ENCODE results near the gene HOXC10.

Gene HOXC10

DNA sequence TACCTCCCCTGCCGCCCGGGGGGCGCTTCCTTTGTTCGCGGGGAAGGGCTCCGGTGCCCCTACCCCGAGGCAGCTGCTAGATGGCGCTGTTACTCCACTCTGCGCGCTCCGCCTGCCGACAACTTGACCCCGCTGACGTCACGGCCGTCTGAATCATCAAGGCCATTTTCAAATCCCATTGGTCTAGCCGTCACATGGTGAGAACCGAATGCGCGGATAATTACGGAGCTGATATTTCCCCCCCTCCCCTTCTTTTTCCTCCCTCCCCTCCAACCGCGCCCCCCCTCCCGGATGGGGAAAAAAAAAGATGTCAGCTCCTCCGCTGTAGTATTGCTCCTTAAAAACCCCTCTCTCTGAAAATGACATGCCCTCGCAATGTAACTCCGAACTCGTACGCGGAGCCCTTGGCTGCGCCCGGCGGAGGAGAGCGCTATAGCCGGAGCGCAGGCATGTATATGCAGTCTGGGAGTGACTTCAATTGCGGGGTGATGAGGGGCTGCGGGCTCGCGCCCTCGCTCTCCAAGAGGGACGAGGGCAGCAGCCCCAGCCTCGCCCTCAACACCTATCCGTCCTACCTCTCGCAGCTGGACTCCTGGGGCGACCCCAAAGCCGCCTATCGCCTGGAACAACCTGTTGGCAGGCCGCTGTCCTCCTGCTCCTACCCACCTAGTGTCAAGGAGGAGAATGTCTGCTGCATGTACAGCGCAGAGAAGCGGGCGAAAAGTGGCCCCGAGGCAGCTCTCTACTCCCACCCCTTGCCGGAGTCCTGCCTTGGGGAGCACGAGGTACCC, at the start of gene HOXC10:
HOXC10 (plus strand) TSS at position 246 of the 791 bp plus-strand sequence; CDS start at position 360, 114 bp downstream.
- DNase-seq = peak; percentile 56

DNA sequence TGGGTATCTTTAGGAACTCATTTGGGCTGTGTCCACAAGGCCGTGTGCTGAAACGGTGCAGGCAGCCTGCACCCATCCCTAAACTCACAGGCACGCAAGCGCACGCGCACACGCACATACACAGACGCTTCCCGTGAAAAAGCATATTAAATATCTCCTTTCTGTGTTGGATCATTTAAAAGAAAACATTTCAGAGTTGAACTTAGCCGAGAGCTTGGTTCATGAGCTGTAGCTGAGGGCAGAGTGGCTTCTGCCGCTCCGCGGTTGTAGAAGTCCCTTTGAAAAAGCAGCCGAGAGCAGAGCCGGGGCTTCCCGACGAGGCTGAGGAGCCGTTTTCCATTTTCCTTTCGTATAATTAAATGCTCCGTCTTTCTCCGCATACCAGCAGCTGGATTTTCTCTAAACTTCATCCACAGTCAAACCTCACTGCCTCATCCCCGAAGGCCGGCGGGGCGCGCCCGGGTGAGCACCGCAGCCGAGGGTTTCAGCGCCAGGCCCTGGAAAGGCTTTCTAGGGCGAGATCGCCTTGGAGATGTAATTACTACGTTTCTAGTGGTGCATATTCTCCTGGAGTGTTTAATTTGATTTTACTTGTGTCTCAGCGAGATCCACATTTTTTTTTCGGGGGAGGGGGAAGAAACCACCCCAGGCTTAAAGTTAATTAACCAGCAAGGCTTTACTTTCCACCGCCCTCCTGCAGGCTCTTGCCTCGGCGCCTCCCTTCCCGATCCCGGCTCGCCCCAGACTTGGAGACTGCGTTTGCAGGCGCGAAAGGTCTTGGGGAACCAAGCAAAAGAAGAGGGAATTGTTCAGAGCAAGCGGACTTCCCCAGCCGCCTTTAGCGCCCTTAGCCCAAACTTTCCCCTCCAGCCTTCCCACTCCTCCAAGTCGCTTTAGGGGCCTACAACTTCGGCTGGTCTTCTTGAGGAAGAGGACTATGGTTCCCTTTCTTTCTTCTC, 49.3 kb upstream of the HOXC10 start:
- DNase-seq = no peak

DNA sequence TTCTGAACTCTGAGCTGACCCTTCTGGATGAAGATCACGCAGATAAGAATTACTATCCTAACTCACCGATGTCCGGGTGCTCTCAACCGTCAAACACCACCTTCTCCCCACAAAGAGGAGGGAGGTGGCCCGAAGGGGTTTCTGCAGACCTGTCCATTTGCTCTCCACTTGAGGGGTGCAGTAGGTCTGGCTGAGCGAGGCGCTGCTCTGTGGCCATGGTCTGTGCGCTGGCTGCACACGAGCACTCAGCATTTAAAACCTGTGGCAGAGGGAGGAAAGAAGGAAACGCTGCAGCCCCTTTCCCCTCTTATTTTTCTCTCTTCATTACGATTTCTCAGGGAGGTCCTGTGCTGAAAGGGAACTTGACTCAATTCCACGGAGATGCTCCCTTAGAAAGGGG, 47.8 kb upstream of the HOXC10 start:
- DNase-seq = no peak

DNA sequence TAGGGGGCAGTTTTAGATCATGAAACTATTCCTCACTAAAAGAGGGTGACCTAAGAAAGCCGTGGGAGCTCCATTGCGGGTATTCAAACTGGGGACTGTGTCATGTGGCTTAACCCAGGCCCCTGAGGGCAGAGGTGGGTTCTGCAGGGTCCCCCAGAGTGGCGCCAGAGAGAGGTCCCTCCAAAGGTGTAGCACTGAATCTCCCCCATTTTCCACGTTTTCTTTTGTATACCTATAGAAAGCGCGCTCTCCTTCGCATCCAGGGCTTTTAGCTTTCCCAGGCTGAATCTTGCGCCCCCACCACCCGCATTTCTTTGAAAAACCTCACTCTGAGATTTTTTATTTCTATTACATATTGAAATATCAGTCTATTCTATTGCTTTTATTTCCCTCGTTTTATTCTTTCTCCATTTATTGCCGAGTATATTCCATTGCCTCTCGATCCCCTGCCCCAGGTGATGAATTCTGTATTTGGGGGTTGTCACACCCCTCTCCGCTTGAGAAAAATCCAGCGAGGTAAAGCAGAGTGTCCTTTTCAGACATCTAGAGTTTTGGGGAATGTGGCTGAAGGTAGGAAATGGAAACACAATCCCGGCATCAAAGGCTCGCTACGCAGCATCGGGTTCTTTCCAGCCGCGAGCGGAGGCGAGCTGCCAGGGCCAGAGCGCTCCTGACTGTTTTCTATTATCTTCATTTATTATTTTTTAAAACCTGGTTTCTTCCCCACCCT, 47.2 kb upstream of the HOXC10 start:
- no peak for DNase-seq

- no peak for DNase-seq
These were observed 46.4 kb upstream of the HOXC10 start, which contains the start of gene HOXC13 for GRCh38 chr12:53938326-53939140. Gene HOXC13 (plus strand): TSS chr12:53938831. CDS start chr12:53938907, 76 bp downstream.

DNA sequence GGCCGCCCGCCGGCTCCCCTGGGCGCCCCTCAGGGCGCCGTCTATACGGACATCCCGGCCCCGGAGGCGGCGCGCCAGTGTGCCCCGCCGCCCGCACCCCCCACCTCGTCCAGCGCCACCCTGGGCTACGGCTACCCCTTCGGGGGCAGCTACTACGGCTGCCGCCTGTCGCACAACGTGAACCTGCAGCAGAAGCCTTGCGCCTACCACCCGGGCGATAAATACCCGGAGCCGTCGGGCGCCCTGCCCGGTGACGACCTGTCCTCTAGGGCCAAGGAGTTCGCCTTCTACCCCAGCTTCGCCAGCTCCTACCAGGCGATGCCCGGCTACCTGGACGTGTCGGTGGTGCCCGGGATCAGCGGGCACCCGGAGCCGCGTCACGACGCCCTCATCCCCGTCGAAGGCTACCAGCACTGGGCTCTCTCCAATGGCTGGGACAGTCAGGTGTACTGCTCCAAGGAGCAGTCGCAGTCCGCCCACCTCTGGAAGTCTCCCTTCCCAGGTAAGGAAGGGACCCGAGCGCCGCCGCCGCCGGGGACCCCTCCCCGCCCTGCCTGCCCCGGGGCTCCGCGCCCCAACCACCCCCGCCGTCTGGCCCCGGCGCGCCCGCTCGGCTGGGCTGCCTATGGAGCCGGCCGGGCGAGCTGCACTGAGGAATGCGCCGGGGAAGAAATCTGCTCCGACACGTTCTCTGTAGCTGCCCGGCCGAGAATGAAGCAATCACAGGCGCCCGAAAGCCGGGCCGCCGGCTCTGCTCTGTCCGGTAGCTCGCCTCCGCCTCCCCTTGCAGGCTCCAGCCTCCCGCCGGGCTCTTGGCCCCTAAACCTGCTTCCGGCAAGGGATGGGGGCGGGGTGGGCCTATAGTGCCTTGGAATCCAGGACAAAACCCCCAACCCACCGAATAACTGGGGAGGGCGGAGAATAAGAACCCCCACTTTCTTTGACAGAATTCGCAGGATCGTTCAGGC, 45.5 kb upstream of the HOXC10 start:
- no peak for DNase-seq

GRCh38 chr12:53940443-53941014, 44.4 kb upstream of the HOXC10 start:
- DNase-seq = no peak

DNA sequence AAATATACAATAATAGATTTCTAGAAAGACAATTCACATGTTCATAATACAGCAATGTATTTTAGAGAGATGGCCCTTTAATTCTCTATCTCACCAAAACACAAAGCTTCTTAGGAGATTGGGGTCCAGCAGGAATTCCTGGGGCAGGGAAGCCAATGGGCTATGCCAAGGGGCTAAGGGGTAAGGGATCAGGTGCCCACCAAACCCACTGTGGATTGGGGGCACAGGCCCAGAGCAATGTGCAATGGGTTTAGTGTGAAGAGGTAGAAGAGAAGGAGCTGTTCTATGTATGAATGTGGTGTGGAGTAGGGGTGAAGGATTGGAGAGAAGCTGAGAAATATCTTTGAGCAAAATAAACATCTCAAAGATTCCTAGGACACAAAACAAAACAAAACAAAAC, 43.8 kb upstream of the HOXC10 start:
- DNase-seq = no peak

- DNase-seq = no peak
These were observed 43.2 kb upstream of the HOXC10 start for GRCh38 chr12:53941750-53942149.

DNA sequence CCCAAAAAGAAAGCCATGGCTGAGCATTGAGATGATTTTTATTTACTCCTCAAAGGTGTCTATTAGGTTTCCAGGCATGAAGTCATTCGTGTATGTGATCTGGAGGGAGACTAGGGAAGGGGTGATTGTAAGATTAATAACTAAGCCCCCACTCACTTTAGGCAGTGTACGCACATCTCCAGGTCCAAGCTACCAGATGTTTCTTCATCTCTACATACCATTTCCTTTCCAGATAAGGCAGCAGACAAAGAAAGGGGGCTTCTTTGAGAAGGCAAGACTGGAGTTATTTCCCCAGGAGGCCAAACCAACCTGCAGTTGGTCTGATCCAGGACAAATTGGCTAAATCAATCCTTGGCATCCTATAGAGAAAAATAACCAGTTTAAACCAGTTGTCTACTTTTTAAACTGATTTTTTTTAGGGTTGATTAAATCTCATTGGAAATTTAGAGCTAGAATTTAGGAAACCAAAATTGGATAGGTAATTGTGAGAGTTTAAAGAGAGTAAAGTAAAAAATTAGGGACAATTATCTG, 42.4 kb upstream of the HOXC10 start:
- DNase-seq = no peak

GRCh38 chr12:53944209-53944608, 40.7 kb upstream of the HOXC10 start:
- no peak for DNase-seq

GRCh38 chr12:53944907-53945847, 39.8 kb upstream of the HOXC10 start:
- DNase-seq = no peak

DNA sequence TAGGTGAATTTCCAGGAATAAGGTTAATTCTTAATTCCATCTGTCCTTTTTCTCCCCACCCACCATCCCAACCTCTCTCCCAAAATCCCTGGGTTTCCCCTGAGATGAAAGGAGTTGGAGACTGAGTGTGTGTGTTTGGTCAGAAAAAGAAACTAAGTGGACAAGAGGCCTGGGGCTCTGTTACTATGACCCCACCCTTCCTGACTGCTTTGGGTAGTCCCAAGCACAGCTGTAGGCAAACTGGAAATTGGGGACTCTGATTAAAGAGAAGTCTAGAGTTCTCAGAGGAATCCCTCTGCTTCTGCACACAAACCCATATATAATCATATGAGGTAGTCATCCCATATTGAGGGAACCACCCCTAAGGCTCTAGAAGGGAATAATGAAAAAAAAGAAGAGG, 37.2 kb upstream of the HOXC10 start:
- no peak for DNase-seq

GRCh38 chr12:53948650-53949593, 36.0 kb upstream of the HOXC10 start:
- DNase-seq = no peak

DNA sequence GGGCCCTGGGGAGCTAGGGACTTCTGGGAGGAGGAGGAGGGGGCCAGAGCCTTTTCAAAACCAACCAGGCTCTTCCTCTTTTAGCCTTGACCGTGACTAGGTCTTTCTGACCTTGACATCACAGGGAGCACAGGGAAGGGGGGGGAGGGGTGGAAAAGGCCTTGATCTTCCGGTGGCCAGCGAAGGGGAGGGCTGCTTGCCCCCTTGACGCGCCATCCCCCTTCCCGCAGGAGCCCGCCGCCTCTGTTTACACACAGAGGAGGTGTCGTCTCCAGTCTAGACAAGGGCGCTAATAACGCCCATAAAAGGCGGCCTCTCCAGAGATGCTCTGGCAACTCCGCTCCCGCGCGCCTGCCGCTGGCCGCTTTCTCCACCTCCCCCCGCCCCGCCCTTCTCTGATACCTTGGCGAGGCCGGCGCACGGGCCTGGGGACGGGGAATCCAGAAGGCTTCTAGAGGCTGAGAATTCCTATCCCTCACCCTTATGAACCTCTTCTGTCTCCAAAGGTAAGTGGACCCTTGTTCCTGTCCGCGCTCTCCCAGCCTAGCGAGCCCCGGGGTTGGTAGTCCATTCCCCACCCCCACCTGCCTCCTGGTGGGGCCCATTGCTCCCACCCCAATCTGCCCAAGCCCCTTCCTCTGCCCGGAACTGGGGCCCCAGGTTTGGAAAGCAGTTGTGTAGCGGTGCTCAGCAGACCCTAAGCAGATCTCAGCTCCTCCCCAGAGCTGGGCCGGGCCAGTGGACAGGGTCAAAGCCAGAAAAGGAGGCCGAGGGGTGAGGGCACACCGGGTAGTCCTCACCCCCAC, 35.1 kb upstream of the HOXC10 start:
- no peak for DNase-seq

DNA sequence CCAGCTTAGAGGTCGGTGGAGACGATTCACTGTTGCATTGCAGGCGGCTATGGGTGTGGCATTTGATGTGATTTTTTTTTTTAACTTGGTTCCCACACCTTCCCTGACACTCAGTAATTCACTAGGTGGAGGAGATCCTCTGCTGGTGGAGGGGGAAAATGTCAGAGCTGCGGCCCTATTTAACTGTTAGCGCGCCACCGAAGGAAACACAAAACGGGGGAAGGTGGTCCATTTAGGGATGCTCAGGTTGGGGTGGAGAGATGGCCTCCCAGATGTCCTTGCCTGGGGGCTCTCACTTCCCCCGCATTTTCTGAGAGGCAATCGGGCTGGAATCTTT, 34.5 kb upstream of the HOXC10 start:
- no peak for DNase-seq

Measured in GDM1 (cell line).